Activated T-cell treated with anti-CD3 and anti-CD28 coated beads for 24 hours (primary cell): ENCODE results near the gene CALY.

ENCODE experiments used
- DNase-seq: peaks from one replicate; pipeline ENCODE4 v3.0.0-alpha.2; 2020; ENCODE audit warnings: low read depth

Gene CALY

DNA sequence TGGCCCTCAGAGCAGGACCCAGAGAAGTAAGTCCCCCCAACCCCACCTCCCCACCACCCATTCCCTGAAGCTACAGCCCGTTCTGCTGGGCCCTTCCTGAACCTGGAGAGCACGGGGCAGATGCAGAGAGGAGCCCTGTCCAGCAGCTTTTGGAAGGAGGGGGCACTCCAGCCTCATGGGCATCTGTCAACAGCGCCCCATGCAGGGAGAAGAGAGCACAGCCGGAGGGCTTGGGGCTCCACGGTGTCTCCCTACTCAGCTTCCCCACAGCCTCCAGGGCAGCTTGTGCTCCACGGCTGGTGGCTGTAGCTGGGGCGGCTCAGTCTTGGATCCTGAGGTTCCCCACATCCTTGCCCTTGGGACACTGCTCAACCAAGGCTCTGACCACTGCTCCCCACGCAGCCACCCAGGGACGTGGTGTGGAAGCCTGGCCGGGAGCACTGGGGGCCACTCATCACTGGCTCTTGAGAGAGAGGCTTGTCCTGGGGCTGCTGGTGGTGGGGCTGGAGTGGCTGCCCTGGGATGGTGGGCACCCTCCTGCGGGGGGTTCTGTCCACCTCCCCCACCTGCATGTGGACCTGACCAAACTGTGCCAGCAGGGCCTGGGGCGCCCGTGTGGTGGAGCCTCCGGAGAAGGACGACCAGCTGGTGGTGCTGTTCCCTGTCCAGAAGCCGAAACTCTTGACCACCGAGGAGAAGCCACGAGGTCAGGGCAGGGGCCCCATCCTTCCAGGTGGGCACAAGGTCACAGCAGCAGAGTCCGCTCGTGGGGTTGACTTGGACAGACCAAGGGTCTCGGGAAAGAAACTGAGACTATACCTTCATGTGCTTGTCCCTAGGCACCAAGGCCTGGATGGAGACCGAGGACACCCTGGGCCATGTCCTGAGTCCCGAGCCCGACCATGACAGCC is 15.0 kb upstream of the CALY start:
- no peak for DNase-seq

- no peak for DNase-seq
Observed at GRCh38 chr10:133350950-133351329, 14.2 kb upstream of the CALY start.

DNA sequence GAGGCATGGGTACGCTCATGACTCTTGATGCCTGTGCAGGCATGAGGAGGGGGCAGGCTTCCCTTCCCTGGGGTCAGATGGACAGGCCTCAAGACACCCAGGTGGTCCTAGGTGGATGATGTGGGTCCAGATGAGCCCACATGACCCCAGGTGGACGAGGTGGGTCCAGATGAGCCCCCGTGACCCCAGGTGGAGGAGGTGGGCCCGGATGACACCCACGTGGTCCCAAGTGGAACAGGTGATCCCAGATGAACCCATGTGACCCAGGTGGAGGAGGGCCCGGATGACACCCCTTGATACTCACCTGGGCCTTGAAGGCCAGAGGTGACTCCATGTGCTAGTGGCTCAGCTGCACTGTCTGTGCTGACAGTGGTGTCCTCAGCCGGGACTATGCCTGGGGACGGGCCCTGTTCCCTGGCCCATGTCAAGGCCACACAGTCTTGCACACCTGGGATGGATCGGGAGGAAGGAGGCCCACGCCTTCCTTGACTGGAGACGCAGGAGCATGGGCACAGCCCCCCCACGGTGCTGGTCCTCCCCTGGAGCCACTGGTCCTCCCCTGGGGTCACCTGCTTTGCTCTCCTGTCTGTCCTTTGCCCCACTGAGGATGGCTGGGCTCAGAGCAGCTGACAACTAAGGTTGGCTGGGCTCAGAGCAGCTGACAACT is 13.7 kb upstream of the CALY start:
- DNase-seq = no peak

DNA sequence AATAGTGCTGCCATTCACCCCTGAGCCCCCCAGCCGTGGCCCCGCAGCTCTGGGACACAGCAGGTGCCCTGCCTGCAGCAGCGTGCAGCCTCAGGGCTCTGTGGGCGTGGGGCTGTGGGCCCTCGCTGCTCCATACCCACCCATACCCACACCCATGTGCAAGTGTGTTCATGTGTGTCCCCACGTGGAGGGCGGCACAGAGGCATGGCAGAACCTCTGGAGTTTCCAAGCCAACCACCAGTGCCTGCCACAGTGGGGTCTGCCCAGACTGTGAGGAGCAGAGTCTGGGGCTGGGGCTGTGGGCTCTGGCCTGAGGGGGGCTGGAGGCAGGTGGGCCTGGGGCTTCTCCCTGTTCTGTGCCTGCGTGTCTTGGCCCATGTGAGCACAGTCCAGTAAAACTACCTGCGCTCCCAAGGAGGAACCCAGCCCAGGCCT is 12.9 kb upstream of the CALY start:
- no peak for DNase-seq

DNA sequence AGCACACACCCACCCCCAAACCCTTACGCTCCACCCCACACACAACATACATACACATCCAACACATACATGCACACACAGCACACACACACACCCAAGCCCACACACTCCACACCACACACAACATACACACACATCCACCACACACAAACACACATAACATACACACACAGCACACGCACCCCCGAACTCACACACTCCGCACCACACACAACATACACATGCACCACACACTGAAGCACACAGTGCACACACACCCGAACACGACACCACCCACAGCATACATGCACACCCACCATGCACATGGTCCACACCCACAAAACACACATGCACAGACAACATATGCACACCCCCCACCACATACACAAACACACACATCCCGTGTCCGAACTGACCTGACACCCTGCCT is 12.5 kb upstream of the CALY start:
- no peak for DNase-seq

DNA sequence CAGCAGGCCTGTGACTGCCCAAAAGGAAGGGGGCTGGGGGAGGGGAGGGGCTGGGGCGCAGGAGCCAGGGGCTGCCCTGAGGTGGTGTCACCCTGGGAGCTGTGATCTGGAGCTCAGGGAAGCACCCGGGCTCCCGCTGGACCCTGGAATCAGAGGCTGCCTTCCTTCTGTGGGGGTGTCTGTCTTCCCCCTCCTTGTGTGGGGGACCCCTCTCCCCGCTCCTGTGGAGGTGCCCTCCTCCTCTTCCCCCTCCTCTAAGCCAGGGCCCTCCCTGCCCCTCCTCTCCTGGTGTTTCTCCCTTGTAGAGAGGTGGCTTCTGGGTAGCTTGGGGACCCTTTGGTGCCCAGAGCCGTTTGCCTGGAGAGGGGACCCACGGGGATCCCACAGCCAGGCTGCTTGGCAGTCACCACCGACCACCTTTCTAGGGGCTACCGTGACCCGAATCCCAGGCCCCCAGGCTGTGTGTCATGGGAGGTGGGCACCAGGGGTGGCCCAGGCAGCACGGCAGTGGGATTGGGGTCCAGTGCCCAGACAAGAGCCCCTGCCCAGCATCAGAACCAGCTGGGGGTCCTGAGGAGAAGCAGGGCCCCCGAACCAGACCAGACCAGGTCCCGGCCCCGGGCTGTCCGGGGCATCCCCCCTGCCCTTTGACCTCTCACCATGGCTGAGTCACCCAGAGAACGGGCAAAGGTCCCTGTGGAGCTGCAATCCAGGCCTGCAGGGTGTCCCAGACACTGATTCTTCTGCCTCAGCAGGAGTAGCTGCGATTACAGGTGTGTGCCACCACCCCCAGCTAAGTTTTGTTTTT is 11.2 kb upstream of the CALY start:
- DNase-seq = no peak

- no peak for DNase-seq
Observed at GRCh38 chr10:133346413-133346812, 9.7 kb upstream of the CALY start.

GRCh38 chr10:133344236-133344635 is 7.5 kb upstream of the CALY start:
- no peak for DNase-seq

GRCh38 chr10:133343558-133343957 is 6.9 kb upstream of the CALY start:
- DNase-seq = no peak

- no peak for DNase-seq
Observed at GRCh38 chr10:133342942-133343341, 6.2 kb upstream of the CALY start.

DNA sequence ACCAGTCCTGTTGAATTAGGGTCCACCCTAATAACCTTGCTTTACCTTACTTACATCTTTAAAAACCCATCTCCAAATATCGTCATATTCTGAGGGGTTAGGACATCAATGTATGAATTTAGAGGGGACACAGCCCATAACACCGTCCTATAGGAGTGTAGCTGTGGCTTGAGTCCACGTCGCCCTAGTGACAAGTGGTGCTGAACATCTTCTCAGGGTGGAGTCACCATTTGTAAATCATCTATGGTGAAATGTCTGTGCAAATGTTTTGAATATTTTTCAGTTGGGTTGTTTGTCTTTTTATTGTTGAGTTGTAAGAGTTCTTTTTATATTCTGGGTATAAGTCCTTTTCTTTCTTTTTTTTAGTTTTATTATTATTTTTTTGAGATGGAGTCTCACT is 5.3 kb upstream of the CALY start:
- no peak for DNase-seq

GRCh38 chr10:133339708-133340380 is 3.1 kb upstream of the CALY start:
- DNase-seq = no peak

GRCh38 chr10:133338080-133339071 is 1.7 kb upstream of the CALY start:
- no peak for DNase-seq

GRCh38 chr10:133337370-133337725 is 652 bp upstream of the CALY start:
- DNase-seq = no peak

DNA sequence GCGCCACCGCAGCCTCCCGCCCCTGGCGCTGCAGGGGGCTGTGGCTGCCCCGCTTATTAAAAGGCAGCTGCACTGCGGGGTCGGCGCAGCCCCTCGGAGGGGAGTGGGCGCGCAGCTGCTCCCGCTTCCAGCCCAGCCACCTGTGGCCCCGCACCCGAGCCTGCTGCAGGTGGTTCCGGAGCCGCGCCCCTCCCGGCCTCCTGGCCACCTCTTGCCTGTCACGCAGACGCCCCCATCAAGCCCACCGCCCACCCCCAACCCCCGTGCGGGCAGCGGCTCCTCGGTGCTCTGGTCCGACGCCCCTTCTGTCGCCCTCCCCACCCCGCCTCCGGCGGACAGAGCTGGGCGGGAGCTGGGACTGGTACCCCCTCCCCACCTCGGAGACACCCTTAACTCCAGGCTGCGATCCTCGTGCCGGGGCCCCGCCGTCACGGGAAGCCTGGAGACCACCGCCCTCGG is 549 bp downstream of the CALY start:
- no peak for DNase-seq

DNA sequence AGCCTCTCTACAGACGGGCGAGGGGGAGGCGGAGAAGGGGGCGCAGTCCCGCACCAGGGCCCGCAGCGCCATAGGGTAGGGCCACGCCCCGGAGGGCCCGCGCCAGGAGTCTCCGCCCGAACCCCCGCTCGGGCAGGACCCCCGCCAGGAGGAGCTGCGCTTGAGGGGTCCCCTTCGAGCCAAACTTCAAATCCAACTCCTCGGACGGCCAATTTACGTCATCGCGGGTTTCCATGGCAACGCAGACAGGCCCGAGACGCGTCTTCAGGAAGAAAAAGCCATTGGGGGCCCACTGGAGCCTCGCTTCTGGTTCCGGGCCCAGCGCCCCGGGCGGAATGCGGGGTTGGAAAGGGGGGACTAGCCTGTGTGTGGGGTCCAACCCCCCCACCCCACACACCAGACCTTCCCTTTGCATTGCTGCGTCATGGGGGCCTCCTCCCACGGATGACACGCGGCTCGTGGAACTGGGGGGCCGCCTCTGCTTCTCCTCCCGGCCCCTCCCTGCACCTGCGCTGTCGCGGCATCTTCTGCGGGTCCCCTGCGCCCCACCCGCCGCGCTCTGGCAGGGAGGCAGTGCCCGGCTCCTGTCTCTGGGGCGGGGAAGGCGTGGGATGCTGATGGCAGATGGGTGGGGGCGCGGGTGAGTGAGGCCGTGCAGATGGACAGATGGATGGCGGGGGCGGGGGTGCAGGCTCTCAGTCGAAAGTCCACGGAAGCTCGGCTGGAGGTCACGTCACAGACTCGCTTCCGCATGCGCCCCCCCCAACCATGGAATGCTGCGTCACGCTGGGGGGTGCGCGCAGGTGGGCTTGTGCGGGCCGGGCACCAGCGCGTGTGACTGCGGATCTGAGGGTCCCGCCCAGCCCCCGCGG is 1.2 kb downstream of the CALY start:
- peak; percentile 66 for DNase-seq

- no peak for DNase-seq
Observed at GRCh38 chr10:133334503-133335245, 2.0 kb downstream of the CALY start.

DNA sequence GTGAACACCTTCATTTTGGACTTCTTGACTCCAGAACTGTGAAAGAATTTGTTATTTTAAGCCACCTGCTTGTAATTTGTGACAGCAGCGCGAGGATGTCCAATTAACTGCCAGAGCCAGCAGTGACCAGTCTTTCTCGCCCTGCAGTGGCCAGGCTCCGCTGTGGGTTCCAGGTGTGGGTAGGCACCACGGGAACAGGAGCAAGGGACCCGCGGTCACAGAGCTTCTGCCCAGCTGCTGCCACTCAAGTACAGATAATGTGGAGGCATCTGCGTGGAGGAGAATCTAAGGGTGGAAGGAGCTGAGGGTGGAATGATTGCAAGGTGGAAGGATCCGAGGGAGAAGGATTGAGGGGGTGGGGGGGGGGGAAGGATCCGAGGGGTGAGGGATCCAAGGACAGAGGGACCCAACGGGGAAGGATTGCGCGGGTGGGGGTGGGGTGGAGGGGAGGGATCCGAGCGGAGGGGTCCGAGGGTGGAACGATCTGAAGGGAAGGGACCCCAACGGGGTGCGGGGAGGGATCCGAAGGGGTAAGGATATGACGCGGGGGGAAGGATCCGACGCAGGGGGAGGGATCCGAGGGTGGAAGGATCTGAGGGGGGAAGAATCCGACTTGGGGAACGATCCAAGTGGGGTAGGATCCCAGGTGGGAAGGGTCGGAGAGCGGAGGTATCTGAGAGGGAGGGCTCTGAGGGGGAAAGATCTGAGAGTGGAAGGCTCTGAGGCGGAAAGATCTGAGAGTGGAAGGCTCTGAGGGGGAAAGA is 3.6 kb downstream of the CALY start:
- DNase-seq = no peak
